ENCODE measurements around the gene PTGES3L.
"Not testable (repeated sequence)": the region's sequence is repeated elsewhere in the genome, so short reads cannot be mapped to it uniquely, and the experiment has no call there.

Gene PTGES3L

DNA sequence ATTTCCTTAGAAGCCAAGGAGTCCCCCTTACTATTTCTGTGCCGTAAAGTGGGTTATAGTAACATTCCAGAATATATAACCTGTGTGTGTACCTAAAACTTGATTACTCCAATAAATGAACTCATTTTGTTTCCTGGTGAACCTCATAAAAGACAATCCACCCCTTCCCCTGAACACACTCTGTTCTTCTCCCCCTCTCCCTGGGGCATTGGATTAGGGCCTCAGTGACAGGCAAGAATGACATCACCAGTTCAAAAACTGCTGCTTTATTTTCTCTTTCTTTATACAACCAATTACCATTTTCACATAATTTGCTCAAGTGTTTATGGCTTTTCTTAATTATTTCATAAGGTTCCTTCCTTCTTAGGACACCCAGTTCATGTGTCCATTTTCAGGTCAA, 33.1 kb downstream of the PTGES3L start:
- Histone ChIP-seq H3K27me3 (ENCODE audit: insufficient read depth, insufficient read length) (no peaks in the 10 kb centered on the region), H3K9me3 (ENCODE audit: insufficient read depth, low read length) (no peaks in the 10 kb centered on the region), H3K36me3 (ENCODE audit: insufficient read depth, insufficient read length, low read length) (peaks cover 36% of the 10 kb centered on the region), H3K4me1 (ENCODE audit: insufficient read depth, insufficient read length) (no peaks in the 10 kb centered on the region), H3K9ac (ENCODE audit: insufficient read length, low read depth) (no peak overlapping the region), H3K4me3 (ENCODE audit: insufficient read length, low read depth) (no peak overlapping the region)
- no peak for DNase-seq (ENCODE audit: low read depth, low spot score)
- TF ChIP-seq SUZ12 (IDR thresholded peaks at IDR 0.05; ENCODE audit: extremely low read depth, insufficient read depth, insufficient read length) (no peak), ZNF274 (IDR thresholded peaks at IDR 0.05; ENCODE audit: low read depth, low read length) (no peak), YY1 (IDR thresholded peaks at IDR 0.05; ENCODE audit: insufficient read depth, insufficient read length) (no peak)

DNA sequence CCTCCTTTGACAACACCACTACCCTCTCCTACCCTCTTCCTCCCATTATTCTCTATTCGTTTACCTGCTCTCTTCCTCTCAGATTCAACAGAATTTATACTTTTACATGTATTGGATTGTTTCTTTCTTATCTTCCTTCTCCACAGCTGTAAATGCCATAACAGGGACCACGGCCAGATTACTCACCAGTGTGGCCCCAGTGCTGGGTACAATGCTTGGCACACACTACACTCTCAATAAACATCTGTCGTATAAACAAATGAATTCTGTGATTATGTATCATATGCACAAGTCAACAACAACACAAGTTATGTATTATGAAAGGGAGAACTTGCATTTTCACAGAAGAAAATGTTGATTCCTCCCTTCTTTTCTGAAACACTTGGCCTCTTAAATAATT, 35.7 kb downstream of the PTGES3L start:
- Histone ChIP-seq H3K9ac (ENCODE audit: insufficient read length, low read depth) (no peak overlapping the region), H3K4me3 (ENCODE audit: insufficient read length, low read depth) (no peak overlapping the region), H3K4me1 (ENCODE audit: insufficient read depth, insufficient read length) (no peaks in the 10 kb centered on the region), H3K36me3 (ENCODE audit: insufficient read depth, insufficient read length, low read length) (peaks cover 16% of the 10 kb centered on the region), H3K27me3 (ENCODE audit: insufficient read depth, insufficient read length) (no peaks in the 10 kb centered on the region), H3K9me3 (ENCODE audit: insufficient read depth, low read length) (no peaks in the 10 kb centered on the region)
- no peak for DNase-seq (ENCODE audit: low read depth, low spot score)
- no peak for TF ChIP-seq YY1 (IDR thresholded peaks at IDR 0.05; ENCODE audit: insufficient read depth, insufficient read length)
- no peak for TF ChIP-seq SUZ12 (IDR thresholded peaks at IDR 0.05; ENCODE audit: extremely low read depth, insufficient read depth, insufficient read length)
- TF ChIP-seq ZNF274 (IDR thresholded peaks at IDR 0.05; ENCODE audit: low read depth, low read length): no peak

DNA sequence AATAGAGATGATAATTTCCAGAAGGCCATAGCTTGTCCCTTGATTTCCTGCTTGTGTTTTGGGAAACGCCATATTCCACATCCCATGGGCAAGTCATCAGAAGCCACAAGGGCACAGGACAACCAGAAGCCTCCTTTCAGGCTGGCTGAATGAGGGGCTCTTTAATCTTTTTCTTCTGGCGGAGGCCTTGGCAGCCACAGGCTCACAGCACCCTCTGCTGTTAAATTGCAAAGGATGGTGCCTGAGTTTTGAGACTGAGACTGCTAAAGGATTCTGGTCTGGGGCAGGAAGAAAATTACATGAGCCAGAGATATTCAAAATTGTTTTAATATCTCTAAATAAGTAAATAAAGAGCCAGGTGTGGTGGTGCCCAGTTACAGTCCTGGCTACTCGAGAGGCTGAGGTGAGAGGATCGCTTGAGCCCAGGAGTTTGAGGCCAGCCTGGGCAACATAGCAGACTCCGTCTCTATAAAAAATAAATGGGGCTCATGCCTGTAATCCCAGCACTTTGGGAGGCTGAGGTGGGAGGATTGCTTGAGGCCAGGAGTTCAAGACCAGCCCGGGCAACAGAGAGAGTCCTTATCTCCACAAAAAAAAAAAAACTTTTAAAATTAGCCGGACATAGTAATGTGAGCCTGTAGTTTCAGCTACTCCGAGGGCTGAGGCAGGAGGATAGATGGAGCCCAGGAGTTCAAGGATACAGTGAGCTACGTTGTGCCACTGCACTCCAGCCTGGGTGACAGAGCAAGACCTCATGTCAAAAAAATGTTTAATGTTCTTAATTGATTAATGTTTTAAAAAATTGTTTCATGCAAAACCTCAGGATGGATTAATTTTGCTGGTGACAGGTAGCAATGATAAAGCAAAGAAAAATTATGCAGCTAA, 41.9 kb downstream of the PTGES3L start:
- no peaks in the 10 kb centered on the region for H3K4me1 ChIP-seq (ENCODE audit: insufficient read depth, insufficient read length)
- no peaks in the 10 kb centered on the region for H3K9me3 ChIP-seq (ENCODE audit: insufficient read depth, low read length)
- H3K9ac ChIP-seq (ENCODE audit: insufficient read length, low read depth): no peak overlapping the region
- TF ChIP-seq ZNF274 (IDR thresholded peaks at IDR 0.05; ENCODE audit: low read depth, low read length): no peak
- no peak for TF ChIP-seq YY1 (IDR thresholded peaks at IDR 0.05; ENCODE audit: insufficient read depth, insufficient read length)
- TF ChIP-seq SUZ12 (IDR thresholded peaks at IDR 0.05; ENCODE audit: extremely low read depth, insufficient read depth, insufficient read length): no peak
- no peaks in the 10 kb centered on the region for H3K36me3 ChIP-seq (ENCODE audit: insufficient read depth, insufficient read length, low read length)
- DNase-seq (ENCODE audit: low read depth, low spot score): peak; percentile 43
- no peaks in the 10 kb centered on the region for H3K27me3 ChIP-seq (ENCODE audit: insufficient read depth, insufficient read length)
- H3K4me3 ChIP-seq (ENCODE audit: insufficient read length, low read depth): no peak overlapping the region

DNA sequence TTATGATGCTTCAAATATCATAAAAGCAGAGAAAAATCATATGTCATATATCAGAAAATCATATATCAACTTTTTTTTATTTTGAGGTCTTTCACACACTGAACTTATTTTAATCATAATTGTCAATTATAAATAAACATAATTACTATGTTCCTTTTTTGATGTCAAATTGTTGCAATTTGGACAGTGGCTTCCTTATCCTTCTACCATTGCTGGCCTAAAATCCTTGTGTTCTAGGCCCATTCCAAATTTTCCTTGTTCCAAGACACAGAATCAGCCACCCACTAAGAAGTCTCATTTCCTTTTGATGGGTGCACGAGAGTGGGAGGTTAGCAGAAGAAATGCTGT, 50.4 kb downstream of the PTGES3L start:
- TF ChIP-seq SUZ12 (IDR thresholded peaks at IDR 0.05; ENCODE audit: extremely low read depth, insufficient read depth, insufficient read length): no peak
- DNase-seq (ENCODE audit: low read depth, low spot score): no peak
- H3K36me3 ChIP-seq (ENCODE audit: insufficient read depth, insufficient read length, low read length): no peaks in the 10 kb centered on the region
- H3K4me1 ChIP-seq (ENCODE audit: insufficient read depth, insufficient read length): no peaks in the 10 kb centered on the region
- H3K27me3 ChIP-seq (ENCODE audit: insufficient read depth, insufficient read length): no peaks in the 10 kb centered on the region
- H3K9me3 ChIP-seq (ENCODE audit: insufficient read depth, low read length): no peaks in the 10 kb centered on the region
- H3K4me3 ChIP-seq (ENCODE audit: insufficient read length, low read depth): no peak overlapping the region
- no peak overlapping the region for H3K9ac ChIP-seq (ENCODE audit: insufficient read length, low read depth)

DNA sequence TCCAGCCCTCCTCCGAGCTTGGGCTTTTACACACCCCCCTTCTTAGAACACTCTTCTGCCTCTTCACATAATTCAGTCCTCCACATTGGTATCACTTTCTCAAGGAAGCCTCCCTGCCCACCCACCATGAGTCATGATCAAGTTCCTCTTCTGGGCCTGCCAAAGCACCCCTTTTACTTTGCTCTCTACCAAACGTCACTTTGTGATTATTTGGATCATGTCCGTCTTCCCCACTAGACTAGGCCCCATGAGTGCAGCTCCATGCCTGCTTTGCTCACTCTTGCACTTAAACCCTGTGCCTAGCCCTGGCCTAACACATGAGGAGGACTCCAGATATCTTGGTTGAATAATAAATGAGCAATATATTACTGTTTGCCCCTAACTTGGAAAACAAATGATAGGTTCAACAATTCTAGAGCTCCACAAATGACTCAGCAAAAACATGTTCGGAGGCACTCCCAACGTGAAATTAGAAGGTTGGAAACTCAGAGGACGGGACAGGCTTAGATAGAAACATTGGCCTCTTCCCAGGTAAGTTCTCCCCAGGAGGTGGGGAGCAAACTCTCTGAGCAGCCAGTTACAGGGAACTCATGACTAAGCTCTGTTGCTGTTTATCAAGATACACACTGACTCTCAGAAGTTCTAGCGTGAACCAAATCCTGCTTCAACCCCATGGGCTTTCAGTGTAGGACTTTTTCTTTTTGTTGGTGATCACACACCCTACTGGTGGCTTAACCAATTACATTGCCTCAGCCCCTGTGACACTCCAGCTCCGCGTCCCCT, 51.0 kb downstream of the PTGES3L start:
- no peaks in the 10 kb centered on the region for H3K27me3 ChIP-seq (ENCODE audit: insufficient read depth, insufficient read length)
- no peaks in the 10 kb centered on the region for H3K4me1 ChIP-seq (ENCODE audit: insufficient read depth, insufficient read length)
- peak; percentile 46 for DNase-seq (ENCODE audit: low read depth, low spot score)
- no peak overlapping the region for H3K9ac ChIP-seq (ENCODE audit: insufficient read length, low read depth)
- no peak overlapping the region for H3K4me3 ChIP-seq (ENCODE audit: insufficient read length, low read depth)
- no peaks in the 10 kb centered on the region for H3K36me3 ChIP-seq (ENCODE audit: insufficient read depth, insufficient read length, low read length)
- no peaks in the 10 kb centered on the region for H3K9me3 ChIP-seq (ENCODE audit: insufficient read depth, low read length)
- TF ChIP-seq ZNF274 (IDR thresholded peaks at IDR 0.05; ENCODE audit: low read depth, low read length) (no peak), YY1 (IDR thresholded peaks at IDR 0.05; ENCODE audit: insufficient read depth, insufficient read length) (no peak), SUZ12 (IDR thresholded peaks at IDR 0.05; ENCODE audit: extremely low read depth, insufficient read depth, insufficient read length) (no peak)

DNA sequence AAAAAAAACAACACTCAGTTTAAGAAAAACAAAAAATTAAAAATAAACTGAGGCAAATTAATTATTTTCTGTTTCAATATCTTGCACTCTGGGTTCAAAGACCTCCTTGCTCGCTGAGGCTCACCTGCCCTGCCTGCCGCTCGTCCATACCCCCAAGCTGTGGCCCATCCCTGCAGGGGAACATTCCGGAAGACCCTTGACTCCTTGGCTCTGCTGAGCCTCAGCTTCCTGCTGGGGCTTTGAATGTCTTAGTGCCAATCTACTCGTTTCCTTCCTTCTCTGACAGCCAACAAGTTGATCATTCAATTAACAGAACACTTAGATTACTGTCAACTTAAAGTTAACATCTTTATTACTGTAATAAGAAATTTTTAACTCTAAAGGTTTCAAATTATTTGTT, 55.0 kb downstream of the PTGES3L start:
- no peak overlapping the region for H3K9ac ChIP-seq (ENCODE audit: insufficient read length, low read depth)
- H3K27me3 ChIP-seq (ENCODE audit: insufficient read depth, insufficient read length): no peaks in the 10 kb centered on the region
- no peak for DNase-seq (ENCODE audit: low read depth, low spot score)
- H3K4me1 ChIP-seq (ENCODE audit: insufficient read depth, insufficient read length): peaks cover 2% of the 10 kb centered on the region
- TF ChIP-seq SUZ12 (IDR thresholded peaks at IDR 0.05; ENCODE audit: extremely low read depth, insufficient read depth, insufficient read length): no peak
- TF ChIP-seq ZNF274 (IDR thresholded peaks at IDR 0.05; ENCODE audit: low read depth, low read length): no peak
- TF ChIP-seq YY1 (IDR thresholded peaks at IDR 0.05; ENCODE audit: insufficient read depth, insufficient read length): no peak
- no peak overlapping the region for H3K4me3 ChIP-seq (ENCODE audit: insufficient read length, low read depth)
- no peaks in the 10 kb centered on the region for H3K36me3 ChIP-seq (ENCODE audit: insufficient read depth, insufficient read length, low read length)
- no peaks in the 10 kb centered on the region for H3K9me3 ChIP-seq (ENCODE audit: insufficient read depth, low read length)

DNA sequence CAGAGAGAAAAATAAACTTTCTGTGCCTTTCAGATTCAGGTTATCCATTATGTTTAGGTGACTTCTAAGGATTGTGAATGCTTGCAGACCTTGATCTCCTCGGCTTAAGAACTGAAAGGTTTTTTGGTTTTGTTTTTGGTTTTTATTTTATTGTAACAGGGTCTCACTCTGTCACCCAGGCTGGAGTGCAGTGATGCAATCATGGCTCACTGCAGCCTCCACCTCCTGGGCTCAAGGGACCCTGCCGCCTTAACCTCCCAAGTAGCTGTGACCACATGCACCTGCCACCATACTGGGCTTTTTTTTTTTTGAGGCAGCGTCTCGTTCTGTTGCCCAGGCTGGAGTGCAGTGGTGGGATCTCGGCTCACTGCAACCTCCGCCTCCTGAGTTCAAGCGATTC, 56.4 kb downstream of the PTGES3L start:
- not testable (repeated sequence) for H3K9me3 ChIP-seq (ENCODE audit: insufficient read depth, low read length); H3K4me3 ChIP-seq (ENCODE audit: insufficient read length, low read depth); H3K36me3 ChIP-seq (ENCODE audit: insufficient read depth, insufficient read length, low read length); H3K9ac ChIP-seq (ENCODE audit: insufficient read length, low read depth); DNase-seq (ENCODE audit: low read depth, low spot score); H3K4me1 ChIP-seq (ENCODE audit: insufficient read depth, insufficient read length); H3K27me3 ChIP-seq (ENCODE audit: insufficient read depth, insufficient read length)

Data from NT2/D1 (cell line).